GM19193 (cell line): ENCODE results near the gene PRKD1.

ENCODE experiments used
- POLR2A ChIP-seq: IDR thresholded peaks from 4 replicates; pipeline ENCODE4 v1.6.1; 2011; ENCODE audit not compliant: insufficient read depth, insufficient read length; ENCODE audit errors: extremely low read depth

PRKD1 gene

DNA sequence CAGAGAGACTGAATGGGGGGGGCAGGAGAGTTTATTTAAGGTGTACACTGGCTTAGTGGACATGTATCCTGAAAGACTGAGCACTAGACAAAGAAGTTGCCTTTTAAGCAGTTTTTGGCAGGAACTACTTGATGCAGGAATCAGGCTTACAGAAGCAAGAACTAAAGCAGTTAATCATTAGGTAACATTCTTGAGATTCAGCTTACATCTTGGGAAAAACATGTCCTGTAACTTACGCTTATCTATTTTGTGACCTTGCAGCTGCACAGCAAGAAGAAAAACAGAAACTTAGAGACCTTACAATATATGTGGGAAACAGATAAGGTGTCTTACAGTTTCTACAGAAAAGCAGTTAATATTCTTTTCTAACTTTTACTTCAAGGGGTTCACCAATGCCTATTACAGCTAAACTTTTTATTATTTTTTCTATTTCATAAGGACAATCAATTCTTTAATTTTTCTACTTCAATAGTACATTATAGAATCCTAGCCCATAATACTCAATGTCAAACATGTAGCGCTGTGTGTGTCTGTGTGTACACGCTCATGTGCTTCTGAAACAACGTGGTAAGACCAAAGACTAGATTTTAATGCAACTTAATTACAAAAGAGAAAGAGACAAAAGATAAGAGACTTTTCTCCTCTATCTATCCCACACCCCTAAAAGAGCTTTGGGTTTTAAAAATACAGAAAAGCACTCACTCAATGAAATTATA is 276.9 kb downstream of the PRKD1 start:
- no peak for TF ChIP-seq POLR2A

DNA sequence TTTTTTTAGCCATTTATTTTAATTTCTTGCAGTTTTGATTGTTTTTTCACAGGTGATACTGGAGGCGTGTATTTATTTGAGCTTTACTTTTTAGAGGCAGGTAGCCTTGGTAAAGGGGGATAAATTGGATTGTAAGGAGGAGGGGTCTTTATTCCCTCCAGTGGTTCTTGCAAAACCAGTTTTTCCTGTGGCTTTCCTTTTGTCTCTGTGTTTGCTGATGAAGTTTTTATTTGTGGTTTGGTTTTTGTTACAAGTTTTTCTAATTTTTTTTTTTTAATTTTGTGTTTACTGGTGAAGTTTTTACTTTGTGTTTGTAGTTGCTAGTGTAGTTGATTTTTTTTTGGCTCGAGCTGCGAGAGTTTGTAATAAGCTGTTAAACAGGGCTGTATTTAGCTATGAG is 278.5 kb downstream of the PRKD1 start:
- TF ChIP-seq POLR2A, result no peak

DNA sequence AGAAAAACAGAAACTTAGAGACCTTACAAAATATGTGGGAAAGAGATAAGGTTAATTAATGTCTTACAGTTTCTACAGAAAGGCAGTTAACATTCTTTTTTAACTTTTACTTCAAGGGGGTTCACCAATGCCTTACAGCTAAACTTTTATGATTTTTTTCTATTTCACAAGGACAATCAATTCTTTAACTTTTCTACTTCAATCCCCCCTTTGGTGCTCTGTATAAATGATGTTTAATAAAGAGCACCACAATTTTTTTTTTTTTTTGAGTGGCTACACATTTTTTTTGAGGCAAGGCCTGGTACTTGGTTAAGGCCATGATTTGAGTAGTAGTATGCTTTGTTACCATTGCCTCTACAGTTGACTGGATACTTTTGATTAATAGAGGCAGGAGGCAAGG is 279.6 kb downstream of the PRKD1 start:
- TF ChIP-seq POLR2A, result no peak

DNA sequence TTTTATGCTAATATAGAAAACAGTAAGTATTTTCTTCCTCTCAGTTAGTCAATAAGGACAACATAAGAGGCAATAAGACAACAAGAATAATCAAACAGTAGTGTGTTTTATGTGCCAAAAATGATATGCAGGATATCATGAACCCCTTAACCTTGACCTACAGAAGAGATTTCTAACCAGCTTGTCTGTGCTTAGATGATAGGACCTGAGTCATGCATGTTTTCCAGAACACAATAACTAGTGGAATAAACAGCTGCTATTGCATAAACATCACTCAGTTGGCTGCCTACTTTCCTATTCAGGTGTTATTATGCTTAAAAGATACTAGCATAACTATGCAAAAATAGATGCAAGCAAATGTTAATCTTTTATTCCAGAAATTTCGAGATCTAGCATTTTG is 282.5 kb downstream of the PRKD1 start:
- TF ChIP-seq POLR2A, result no peak

DNA sequence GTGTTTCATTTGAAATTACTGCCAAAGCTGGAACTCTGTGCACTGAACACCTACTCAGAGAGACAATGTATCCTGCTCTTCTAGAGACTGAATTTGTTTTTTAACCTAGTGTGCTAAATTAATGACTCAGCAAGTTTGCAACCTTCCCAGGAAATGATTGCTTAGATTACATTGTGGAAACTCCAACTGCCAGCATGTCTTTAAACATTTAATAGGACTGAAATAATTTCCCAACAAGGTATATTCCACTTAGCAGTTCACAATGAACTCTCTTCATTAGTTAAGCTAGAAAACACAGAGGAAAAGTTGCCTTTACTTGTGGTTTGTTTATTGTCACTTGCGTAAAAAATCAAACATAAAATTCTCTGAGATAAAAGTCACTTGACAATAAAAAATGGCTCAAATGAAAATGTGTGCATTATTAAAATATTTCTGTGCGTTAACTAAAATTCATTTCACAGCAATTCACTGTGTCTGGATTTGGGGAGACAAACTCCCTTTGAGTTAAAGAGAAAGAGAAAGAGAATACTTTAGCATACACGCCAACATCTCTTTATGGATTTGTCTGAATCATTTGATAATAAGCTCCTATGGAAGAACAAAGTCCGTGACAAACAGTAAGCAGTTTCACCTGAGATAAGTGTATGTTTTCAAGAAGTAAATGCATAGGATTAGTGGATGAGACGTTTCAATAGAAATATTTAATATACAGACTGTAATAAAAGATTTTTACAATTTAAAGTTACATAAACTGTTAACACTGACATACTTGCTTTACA is 284.0 kb downstream of the PRKD1 start:
- TF ChIP-seq POLR2A, result no peak

DNA sequence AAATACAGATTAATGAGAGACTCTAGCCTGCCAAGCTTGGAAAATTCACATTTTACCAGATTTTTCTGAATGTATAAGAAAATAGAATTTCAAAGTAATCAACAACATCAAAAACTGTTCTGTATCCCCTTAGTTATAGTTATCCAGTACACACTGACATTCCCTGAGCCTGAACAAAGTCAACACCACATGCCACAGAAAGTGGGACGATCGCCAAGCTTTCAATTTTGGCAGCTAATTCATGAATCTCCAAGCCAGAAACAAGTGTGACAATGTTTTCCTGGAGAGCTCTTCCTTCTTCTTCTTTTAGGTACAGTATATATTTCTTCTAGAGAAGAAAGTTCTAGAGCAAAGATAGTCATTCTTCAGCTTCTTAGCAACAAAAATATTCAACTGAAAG is 290.2 kb downstream of the PRKD1 start:
- no peak for TF ChIP-seq POLR2A

DNA sequence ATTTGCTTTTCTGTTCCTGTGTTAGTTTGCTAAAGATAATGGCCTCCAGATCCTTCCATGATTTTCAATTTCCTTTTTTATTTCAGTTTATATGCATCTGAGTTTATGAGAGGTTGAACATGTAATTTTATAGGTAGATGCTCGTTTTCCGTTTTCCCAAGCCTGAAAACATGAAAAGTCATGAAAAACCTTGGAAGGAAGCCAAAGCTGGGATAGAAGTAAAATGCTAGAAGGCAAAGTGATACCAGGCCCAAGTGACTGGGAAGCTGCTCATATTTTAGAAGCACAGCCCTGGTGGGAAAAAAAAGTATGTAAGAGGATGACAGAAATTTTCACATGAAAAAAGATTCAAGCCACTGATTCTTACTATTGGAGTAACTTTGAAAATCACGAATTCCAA is 290.8 kb downstream of the PRKD1 start:
- no peak for TF ChIP-seq POLR2A

DNA sequence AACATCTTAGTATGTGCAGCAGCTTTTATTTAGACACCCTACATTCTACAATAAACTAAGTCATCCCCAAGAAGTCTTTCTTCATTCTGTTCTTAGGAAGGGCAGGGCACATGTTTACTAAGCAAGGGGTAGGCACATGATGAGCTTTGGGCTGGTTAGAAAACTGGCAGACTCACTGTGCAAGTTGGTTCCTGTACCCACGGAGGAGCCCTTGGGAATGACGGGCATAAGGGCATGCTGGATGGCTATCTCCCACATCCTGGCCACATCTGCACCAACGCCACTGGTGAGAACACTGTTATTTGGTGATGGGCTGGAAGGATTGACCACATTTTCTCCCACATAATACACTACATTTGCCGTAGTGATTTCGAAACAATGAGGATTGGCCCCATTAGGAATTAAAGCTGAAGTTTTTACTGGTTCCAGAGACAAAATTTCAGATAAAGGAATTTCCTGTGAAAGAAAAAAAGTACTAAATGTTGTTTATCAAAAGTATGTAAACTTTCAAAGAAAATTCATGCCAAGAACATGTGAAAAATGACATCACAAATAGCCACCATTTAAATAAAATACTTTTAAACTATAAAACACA is 297.0 kb downstream of the PRKD1 start:
- no peak for TF ChIP-seq POLR2A

DNA sequence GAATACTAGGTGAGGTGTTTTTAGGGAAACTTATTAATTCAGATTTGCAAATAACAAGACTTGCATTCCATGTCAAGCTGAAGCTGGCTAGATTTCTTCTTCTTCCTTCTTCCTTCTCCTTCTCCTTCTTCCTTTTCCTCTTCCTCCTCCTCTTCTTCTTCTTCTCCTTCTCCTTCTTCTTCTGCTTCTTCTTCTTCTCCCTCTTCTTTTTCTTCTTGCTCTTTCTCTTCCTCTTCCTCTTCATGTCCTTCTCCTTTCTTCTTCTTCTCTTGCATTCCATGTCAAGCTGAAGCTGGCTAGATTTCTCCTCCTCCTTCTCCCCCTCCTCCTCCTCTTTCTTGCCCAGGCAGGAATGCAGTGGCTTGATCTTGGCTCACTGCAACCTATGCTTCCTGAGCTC is 297.8 kb downstream of the PRKD1 start:
- no peak for TF ChIP-seq POLR2A

DNA sequence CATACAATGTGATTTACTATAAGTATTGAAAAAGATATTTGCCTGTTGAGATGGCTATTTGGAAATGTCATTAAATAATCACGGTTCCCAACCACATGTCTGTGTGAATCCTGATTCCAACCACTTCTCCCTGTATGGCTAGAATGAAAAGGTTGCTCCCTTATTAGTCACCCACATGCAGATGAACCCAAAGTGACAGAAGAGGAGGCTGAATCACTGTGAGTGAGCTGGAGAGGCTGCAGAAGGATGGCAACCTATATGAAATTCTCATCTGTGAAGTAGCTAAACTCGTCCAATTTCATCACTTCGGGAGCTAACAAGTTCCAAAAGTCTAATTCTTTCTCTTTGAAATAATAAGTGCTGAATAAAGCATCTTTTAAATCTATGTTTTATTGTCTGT is 300.5 kb downstream of the PRKD1 start:
- TF ChIP-seq POLR2A, result no peak

DNA sequence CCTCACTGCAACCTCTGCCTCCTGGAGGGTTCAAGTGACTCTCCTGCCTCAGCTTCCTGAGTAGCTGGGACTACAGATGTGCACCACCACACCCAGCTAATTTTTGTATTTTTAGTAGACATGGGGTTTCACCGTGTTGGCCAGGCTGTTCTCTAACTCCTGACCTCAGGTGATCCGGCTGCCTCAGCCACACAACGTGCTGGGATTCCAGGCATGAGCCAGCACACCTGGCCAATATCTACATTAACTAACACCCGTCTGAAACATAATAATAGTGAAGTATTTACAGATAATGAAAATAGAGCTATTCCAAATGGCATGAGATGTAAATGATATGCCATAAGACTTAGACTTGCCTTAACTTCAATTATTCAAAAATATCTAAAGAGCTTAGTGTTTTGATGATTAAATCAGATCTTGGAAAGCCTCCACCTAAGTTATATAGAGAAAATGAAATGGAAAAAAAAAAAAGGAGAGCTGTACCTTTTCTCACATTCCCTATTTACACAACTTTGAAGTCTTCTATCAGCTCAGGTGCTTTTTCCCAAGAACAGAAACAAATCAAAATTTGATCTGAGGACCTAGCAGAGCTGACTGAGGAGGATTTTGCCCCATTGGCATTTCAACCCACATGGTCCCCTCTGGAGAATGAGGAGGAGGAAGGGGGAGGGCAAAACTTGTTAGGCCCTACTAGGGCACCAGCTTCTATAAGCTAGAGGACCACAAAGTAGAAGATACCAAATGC is 309.2 kb downstream of the PRKD1 start:
- TF ChIP-seq POLR2A, result no peak

DNA sequence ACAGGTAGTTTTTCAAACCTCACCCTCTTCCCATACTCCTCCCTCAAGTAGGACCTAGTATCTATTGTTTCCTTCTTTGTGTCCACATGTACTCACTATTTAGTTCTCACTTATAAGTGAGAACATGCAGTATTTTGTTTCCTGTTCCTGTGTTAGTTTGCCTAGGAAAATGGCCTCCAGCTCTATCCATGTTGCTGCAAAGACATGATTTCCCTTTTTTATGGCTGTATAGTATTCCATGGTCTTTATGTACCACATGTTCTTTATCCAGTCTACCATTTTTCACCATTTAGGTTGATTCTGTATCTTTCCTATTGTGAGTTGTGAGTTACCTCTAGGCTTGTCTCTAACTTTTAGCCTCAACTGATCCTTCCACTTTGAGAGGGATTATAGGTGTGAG is 310.7 kb downstream of the PRKD1 start:
- TF ChIP-seq POLR2A, result no peak

DNA sequence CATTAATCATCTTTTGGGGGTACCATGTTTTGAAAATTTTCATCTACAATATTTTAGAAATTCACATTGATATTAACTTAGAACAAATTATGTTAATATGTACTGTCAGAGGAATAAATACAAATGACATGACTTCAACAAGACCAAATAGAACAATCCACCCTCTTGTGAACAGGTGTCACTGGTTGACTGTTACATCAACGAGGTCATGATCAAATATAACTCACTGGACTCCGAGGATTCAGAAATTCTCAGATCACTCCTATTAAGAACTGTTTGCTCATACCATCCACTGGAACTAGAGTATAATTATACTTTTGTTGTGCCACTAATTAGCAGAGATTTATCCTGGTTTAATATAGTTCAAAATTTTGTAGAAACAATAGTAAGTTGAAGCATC is 318.8 kb downstream of the PRKD1 start:
- TF ChIP-seq POLR2A, result no peak

DNA sequence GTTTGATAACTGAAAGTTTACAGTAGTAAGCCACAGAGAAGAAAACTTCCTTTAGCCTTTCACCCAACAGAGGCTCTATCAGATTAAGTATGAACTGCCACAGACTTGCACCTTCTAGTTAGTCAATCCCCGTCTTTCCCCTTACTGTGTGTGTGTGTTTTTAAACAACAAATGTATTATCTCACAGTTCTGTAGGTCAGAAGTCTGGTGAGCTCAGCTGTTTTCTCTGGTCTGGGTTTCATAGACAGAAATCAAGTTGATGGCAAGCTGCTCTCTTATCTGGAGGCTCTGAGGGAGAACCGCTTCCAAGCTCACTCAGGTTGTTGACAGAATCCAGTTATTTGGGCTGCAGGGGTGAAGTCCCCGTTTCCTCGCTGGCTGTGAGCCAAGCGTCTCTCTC is 320.5 kb downstream of the PRKD1 start:
- no peak for TF ChIP-seq POLR2A

DNA sequence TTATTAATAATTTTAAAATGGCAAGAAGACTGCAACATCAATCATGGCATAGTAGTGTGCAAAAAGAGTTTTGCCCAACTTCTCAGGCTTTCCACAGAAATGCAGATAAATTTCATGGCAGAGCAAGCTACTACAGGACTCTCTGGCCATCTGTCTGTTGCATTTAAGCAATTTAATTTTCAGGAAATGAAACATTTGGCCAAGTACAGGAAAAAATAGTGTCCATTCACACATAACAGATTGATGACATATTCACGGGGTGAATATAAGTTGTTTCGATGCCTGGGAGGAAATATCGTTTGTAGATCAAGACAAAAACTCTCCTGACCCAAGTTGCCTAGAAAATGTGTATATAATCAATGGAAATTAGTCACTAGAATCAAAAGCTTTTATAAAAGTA is 324.0 kb downstream of the PRKD1 start:
- no peak for TF ChIP-seq POLR2A
